ENCODE measurements around the gene CCDC117.
A peak's percentile ranks its signal among the peaks of the same experiment; 100 is the strongest.

Gene CCDC117

DNA sequence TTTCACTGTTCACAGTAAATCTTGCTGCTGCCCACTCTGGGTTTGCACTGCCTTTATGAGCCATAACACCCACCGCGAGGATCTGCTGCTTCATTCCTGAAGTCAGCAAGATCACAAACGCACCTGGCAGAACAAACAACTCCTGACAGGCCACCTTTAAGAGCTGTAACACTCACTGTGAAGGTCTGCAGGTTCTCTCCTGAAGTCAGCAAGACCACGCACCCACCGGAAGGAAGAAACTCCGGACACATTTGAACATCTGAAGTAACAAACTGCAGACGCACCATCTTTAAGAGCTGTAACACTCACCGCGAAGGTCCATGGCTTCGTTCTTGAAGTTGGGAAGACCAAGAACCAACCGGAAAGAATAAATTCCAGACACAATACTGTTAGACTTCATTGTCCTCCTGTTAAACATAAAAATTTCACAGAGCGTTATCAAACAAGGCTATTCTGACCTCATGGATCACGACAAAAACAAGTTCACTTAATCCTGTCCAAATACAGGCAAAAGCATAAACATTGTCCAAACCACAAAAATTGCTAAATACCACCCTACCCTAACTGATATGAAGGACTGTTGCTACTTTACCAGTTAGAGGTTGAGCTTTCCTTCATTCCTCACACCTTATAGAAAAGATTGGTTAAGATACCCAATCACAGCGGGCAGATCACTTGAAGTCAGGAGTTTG is 3.0 kb upstream of the CCDC117 start:
- DNase-seq (ENCODE audit: low read depth) = no peak

DNA sequence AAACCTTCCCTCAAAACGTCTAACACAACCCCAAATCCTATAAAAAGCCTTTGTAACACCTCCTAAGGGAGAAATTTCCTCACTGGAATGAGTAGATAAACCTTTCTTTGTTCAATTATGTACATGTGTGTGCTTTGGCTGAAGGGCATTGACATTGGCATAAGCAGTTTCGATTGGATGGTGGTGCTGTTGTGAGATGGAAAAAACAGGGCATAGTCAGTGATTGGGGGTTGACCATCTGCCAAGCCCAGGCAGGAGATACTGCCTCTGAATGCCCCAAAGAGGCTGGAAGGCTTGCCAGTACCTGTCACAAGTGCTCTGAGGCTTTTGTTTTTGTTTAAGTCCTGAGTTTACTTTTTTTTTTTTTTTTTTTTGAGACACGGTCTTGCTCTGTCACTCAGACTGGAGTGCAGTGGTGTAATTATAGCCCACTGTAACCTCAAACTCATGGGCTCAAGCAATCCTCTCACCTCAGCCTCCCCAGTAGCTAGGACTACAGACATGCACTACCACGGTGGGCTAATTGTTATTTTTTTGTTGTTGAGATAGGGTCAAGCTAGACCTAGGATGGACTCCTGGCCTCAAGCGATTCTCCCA is 1.2 kb upstream of the CCDC117 start:
- DNase-seq (ENCODE audit: low read depth) = no peak

DNA sequence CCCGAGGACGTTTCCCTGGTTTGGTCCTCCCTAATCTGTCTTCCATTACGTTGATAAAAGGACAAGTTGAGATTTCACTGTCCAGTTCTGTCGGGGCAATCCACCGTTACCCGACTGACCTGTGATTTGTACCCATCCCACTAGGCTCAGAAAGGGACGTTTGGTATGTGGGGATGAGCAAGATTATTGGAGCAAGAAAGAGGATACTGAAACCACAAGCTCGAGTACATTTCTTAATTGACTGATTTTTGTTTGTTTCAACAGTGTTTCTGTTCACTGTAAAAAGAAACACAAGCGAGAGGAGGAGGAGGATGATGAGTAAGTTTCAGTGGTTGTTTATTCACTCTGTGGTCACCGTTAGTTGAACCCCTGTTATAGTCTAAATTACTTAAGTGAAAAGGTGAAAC is 969 bp downstream of the CCDC117 start:
- DNase-seq (ENCODE audit: low read depth) = no peak

DNA sequence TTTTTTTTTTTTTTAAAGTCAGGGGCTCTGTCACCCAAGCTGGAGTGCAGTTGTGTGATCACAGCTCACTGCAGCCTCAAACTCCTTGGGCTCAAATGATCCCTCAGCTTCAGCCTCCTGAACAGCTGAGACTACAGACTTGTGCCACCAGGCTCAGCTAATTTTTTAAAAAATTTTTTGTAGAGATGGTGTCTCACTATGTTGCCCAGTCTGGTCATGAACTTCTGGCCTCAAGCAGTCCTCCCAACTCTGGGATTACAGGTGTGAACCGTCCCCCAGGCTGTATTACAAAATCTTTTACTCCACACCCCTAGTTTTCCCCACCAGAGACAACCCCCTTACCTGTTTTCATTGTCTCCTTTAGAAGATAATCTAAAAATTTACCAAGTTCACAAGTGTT is 1.9 kb downstream of the CCDC117 start:
- no peak for DNase-seq (ENCODE audit: low read depth)

DNA sequence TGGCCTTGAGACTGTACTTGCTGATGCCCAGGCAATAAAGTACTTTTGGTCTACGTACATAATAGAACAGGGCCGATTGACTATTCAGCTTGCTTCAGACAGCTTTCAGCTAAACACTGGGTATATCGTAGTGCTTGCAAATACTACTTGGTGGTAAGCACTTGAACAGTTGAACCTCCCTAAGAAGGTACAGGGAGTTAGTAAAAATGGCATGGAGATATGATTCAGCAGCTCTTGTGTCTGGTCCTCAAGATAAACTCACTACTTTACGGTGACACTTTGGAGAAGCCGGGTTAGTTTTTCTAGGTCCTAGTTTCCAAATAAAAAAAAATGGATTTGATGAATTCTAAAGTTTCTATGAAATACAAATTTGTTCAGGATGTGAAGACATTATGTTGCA is 7.3 kb downstream of the CCDC117 start:
- DNase-seq (ENCODE audit: low read depth) = no peak

DNA sequence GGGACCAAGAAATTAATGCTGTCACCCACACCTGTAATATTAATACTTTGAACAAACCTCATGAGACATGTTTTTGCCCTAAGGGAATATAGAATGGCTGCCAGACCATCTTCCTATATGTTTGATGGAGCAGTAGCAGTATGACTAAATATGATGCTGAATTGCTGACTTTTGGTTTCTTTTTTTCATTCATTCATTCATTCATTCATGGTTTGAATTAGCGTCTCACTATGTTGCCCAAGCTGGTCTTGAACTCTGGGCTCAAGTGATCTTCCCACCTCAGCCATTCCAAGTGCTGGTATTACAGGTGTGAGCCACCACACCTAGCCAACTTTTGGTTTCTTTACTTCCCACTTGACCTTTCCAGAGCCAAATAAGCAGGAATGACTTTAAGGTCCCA is 7.8 kb downstream of the CCDC117 start:
- no peak for DNase-seq (ENCODE audit: low read depth)

DNA sequence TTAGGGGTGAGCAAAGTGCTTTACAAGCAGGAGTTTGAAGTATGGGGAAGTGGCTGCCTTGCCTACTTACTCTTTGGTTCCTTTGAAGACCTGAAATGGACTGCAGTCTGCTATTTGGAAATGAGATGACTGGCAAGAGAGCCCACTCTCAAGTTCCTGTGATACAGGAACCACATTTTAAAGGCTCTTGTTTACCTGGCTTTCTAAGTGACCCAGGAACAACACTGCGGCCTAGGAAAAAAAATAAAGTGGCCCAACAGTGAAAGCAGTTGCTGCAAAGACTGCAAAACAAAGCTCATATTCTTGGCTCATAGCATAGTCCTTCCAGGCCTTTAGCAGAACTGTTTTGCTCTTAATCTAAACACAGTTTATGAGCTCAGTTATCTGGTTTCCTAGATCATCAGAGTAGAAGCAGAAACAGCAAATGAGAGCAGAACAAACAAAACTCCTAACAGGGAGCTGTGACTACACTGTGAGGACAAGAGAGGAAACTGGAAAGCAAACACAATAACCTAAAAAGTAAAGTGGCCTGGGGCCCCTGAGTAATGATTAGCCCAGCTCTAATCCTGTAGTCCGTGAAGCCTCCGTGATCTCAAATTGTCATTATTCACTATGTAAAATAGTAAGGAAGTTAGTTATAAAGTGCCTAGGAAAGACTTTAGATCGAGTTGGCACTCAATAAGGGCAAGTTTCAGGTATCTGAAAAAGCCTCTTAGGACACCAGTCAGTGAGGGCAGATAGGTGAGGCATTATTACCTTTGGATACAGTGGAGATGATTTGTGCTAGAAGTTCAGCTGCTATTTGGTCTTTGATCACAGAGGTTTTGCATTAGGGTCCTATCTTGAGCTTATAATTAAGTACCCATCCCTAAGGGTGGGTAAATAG is 11.5 kb downstream of the CCDC117 start:
- no peak for DNase-seq (ENCODE audit: low read depth)

DNA sequence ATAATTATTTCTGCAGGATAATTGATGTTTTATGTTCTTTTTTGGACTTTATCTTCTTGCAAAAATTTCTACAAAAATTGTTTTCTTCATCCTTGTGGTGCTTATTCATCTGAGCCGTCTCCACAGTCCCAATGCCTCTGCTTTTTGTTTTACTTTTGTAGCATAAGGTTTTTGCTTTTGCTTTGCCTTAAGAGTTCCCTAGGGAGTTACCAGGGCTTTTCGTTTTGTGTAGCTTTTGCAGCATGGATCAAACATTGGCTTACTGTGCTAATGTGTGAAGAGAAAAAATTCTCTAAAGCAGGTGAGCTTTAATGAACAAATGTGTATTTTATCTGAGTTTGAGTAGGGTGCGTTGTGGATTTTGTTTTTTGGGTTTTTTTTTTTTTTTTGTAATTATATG is 16.1 kb downstream of the CCDC117 start:
- no peak for DNase-seq (ENCODE audit: low read depth)

DNA sequence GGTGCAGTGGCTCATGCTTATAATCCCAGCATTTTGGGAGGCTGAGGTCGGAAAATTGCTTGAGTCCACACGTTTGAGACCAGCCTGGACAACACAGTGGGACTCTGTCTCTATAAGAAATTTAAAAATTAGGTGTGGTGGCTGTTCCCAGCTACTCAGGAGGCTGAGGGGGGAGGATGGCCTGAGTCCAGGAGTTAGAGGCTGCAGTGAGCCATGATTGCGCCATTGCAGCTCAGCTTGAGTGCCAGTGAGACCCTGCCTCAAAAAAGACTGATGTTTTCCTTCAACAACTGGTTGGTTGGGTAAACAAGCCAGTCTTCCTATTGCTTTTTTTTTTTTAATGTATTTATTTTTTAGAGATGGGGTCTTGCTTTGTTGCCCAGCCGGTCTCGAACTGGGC is 18.6 kb downstream of the CCDC117 start:
- DNase-seq (ENCODE audit: low read depth) = no peak

DNA sequence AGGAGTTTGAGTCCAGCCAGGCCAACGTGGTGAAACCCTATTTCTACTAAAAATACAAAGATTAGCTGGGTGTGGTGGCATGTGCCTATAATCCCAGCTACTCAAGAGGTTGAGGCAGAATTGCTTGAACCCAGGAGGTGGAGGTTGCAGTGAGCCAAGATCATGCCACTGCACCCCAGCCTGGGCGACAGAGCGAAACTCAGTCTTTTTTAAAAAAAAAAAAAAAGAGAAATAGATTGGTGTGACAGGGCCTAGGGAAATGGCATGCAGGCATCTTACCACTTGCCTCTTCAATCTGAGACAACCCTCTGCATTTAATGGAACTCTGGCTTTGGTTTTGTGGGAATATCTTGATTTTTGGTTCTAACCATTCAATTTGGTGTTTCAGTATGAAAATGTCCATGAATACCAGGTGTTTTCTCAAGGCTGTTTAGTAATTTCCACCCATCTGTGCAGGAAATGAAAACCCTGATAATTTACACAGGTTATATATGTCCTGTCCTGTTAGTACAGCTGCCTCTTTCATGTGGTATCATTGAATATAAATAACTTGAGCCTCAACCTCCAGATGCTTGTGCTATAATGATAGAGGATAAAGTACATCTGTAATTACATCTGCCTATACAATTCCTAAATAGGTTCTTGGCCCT is 19.5 kb downstream of the CCDC117 start:
- DNase-seq (ENCODE audit: low read depth) = no peak

DNA sequence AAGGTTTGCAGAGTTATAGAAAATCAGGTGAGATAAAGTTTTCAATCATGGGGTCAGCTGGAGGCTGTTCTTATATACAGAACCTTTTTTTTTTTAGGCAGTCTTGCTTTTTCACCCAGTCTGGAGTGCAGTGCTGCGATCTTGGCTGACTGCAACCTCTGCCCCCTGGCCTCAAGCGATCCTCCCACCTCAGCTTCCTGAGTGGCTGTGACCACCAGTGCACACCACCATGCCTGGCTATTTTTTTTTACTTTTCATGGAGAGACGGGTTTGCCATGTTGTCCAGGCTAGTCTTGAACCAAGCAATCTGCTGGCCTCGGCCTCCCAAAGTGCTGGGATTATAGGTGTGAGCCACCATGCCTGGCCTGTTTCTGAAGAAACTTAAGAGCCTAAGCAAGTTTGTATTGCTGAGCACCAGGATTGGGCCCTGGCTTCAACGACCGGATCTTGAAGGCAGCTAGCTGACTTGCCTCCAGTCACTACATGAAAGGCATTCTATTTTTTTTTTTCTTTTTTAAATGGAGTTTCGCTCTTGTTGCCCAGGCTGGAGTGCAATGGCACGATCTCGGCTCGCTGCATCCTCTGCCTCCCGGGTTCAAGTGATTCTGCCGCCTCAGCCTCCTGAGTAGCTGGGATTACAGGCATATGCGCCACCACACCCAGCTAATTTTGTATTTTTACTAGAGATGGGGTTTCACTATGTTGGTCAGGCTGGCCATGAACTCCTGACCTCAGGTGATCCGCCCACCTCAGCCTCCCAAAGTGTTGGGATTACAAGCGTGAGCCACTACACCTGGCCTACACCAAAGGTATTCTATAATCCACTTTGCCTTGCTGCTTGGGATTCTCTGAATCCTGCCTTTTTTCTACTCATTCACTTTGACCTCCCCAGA is 20.2 kb downstream of the CCDC117 start:
- no peak for DNase-seq (ENCODE audit: low read depth)

DNA sequence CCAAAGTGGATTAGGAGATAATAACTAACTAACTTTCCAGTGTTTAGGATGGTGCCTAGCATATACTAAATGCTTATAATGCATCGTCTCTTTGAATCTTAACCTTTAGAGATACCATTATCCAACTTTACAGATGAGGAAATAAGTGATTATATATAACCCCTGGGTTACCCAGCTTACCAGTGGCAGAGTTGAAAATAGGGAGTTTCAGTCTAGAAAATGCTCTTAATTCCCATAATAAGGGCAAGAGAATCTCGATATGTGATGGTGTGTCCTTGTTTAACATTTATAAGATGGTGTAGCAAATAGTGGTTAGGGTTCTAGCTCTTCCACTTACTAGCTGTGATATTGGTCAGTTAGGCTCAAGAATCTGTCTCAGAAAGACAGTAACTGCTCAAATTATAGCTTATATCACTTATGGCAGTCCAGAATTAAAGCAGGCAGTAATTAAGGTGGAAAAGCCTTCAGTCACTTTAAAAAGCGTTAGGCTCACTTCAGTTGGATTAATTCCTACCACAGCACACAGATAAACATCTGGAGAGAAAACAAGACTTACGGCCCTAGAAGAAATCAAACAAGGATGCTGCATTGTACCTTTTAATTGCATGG is 21.6 kb downstream of the CCDC117 start:
- DNase-seq (ENCODE audit: low read depth) = no peak

DNA sequence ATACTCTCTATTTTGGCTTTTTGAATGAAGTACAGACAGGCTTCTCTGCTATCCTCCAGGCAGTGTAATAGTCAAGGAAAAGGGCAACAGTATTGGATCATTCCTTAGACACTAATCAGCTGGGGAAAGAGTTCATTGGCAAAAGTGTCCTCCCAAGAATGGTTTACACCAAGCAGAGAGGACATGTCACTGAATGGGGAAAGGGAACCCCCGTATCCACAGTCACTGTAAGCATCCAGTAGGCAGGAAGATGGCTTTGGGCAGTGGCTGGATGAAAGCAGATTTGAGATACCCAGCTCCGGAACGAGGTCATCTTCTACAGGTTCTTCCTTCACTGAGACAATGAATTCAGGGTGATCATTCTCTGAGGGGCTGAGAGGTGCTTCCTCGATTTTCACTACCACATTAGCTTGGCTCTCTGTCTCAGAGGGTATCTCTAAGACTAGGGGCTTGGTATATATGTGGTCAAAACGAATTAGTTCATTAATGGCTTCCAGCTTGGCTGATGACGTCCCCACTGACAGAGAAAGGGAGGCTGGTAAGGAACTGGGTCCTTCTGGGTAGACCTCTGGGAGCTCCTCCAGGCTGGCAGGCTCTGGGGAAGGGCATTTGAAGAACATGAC is 22.7 kb downstream of the CCDC117 start:
- DNase-seq (ENCODE audit: low read depth) = no peak

DNA sequence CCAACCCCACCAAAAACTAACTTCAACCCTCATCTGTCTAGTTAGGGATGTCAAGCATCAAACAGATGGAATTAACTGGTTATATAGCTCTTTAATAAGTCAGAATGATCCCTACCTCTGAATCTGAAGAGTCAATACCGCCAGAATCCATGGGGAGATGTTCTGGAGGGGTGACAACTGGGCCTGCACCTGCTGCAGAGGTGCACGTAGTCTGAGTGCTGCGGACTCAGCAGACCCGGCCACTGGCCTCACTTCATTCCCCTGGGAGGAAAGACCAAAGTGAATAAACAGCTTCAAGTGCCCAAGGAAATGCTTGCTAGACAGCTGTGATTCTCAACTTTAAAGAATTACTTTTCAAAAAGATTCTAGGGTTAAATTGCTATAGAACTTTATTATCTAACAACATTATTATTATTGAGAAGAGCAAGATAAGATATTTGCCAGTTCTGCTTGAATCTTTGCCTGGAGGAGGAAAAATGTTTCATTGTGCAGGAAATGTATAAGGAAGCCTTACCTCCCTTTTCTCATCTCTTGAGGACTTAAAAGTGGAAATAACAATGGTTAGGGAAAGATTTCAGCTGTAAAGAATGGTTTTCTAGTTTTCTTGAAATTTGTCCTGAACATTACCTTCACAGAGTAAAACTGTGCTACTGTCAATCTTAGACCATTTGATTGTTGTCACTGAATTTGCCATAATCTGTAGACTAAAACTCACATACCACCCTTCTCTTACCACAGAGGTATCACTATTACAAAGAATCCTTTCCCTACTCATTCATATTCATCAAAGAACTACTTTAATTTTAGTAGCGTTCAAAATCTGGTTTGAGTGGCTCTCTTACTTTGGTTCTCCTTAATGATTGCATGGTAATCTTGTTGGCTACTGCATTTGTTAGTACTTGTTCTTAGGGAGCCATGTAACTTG is 23.7 kb downstream of the CCDC117 start:
- DNase-seq (ENCODE audit: low read depth) = no peak

DNA sequence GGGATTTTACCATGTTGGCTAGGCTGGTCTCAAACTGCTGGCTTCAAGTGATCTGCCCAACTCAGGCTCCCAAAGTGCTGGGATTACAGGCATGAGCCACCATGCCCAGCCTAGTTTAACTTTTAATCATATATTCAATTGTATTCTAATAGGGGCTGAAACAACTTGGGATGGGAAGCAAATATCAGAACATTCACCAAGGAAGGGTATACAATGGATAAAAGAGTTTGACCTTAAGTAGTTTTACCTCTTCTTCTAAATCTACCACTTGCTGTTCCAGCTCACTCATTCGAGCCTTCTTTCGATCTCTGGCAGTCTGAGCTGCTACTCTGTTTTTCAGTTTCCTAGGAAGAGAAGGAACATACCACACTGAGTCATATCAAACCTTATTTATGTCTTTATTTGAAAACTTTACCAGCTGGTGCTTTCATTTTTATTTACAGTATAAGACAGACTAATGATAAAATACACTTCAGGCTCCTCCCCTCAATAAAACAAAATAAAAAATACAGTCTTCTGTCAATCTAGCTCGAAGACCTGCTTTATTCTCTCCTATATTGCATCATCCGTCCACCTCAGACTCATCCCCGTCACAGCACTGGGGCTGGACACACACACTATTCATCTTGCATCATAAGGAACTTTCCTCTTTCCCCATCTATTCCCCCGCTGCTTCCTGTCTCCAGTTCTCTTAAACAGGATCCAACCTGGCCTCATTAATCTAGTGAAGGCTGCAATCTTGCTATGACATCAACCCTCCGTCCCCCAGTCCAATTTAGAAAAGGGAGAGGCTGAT is 26.5 kb downstream of the CCDC117 start:
- peak; percentile 87 for DNase-seq (ENCODE audit: low read depth)

DNA sequence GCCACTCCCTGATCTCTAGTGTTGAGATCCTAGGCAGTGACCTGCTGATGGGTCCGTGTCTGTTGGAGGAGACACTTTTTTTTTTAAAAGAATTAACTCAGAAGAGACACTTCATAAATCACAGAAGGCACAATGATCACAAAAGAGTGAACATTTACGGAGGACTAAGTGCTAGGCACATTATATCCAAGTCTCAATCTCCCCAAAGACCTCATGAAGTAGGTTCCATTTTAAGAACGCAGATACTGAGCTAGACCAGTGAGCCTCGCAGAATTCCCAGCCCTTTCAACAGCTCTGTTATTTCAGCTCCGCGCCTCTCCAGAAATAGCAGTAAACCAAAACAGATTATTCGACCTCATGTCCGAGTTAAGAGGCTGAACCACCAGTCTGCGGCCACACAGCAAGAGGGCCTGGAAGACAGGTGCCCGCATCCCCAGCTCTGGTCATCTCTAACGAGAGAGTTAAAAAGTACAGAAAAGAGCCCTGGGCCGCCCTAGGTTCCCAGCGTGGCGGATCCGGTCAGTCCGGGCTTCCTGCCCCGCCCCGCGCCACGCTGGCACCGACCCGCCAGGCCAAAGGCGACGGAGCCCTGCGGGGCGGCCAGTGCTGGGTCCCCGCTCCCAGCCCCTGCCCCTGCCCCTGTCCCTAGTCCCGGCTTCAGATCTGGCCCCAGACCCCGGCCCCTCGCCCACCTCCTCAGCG is 27.3 kb downstream of the CCDC117 start:
- peak; percentile 38 for DNase-seq (ENCODE audit: low read depth)

DNA sequence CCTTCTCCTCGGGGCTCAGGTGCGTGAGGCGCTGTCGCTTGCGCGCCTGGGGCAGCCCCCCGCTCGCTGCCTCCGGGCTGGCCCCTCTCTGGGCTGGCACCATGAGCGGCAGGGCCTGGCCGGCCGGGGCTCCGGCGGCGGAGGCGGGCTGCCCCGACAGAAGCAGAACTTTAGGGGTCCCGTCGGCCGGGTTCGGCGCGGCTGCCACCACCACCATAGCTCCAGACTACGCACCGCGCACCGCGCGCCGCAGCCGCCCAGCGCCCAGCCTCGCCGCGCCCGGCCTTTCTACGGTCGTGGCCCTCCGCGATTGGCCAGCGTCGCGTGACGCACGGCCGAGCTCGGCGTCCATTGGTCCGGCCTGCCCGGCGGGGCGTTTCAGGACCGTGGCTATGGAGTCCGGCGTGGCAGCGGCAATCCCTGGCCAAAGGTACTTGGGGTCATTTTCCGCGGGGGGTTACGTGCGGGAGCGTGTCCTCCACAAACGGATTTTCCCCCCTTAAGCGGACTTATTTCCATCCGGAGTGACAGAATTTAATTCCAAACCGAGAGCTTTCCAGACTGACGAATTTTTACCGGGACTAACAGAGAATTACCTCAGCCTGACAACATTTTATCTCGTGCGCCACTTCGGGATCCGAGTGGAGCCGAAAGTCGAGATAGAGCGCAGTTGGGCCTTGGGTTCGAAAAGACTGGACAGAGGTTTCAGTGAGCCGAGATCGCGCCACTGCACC is 28.0 kb downstream of the CCDC117 start, which contains the start of gene XBP1:
XBP1 (minus strand) TSS at position 262 of the 734 bp plus-strand sequence.
- DNase-seq (ENCODE audit: low read depth) = peak; percentile 90
